Frontal cortex (tissue), 4 donors: ENCODE measurements around the gene THAP4. TPM values are rescaled to one million over a fixed set of nuclear protein-coding genes. Genes with fewer than 3 reads are reported as not detected.
A peak's percentile ranks its signal among the peaks of the same experiment; 100 is the strongest.
"Not testable (repeated sequence)": the region's sequence is repeated elsewhere in the genome, so short reads cannot be mapped to it uniquely, and the experiment has no call there.

Experiments
- DNase-seq, 2 donors: peaks; one replicate each; pipeline ENCODE4 v3.0.0; 2012; ENCODE audit warnings: low spot score in 2 of 2
- FAIRE-seq: peaks from 2 replicates; lab custom pipeline; 2012; peaks lifted over from hg19 to GRCh38; lab: Jason Lieb, UNC
- total RNA-seq: library from RNA; depleted of rRNA; stranded (reverse); fragments of >200 nt; gene quantifications from one replicate; pipeline ENCODE4 v1.2.3, GENCODE V29; 2014
- donor health status: control.
- donor health status: control.
- donor health status: control.

The THAP4 gene
- total RNA-seq, 1 donor from 2014 or later: 23.6 TPM

DNA sequence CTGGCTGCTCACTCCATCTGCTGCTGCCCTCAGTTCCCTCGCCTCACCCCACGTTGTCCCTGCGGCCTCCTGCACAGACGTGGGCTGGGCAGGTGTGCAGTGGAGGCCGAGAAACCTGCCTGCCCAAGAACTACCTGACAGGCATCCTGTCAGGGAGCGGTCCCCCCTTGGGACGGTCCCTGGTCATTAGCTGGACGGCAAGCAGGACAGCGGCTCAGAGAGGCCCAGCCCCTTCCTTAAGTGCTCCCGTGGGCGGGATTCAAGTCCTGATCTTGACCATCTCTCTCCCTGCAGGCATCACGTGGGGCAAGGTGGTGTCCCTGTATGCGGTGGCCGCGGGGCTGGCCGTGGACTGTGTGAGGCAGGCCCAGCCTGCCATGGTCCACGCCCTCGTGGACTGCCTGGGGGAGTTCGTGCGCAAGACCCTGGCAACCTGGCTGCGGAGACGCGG, 67.1 kb downstream of the THAP4 start:
- DNase-seq: no peak
- no peak for FAIRE-seq

DNA sequence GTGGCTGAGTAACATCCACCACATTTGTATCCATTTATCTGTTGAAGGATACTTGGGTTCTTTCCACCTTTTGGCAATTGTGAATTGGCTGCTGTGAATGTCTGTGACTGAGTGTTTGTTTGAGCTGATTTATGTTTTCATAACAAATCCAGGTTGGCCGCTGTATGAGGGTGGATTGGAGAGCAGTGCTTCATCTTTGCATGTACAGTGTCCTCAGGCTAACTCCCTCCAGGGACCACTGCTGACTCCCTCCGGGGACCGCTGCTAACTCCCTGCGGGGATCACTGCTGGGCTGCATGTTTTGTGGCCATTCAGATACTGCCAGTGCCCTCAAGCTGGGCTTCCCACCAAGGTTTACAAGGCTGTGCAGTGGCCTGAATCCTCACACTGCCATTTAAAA, 68.2 kb downstream of the THAP4 start:
- FAIRE-seq (no peak), DNase-seq (no peak)

DNA sequence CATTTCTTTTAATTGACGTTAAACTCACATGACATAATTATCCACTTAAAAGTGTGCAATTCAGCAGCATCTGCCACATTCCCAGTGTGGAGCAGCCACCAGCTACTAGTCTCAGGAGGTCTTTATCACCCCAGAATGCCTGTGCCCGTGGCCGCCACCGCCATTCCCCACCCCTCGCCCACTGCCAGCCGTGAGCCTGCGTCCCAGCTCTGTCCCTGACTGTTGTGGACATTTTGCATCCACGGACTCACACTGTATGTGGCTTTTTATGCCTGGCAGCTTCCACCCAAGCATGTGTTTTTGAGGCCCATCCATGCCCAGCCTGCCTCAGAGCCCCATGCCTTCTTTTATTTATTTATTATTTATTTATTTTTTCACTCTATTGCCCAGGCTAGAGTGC, 69.2 kb downstream of the THAP4 start:
- DNase-seq (no peak), FAIRE-seq (no peak)

DNA sequence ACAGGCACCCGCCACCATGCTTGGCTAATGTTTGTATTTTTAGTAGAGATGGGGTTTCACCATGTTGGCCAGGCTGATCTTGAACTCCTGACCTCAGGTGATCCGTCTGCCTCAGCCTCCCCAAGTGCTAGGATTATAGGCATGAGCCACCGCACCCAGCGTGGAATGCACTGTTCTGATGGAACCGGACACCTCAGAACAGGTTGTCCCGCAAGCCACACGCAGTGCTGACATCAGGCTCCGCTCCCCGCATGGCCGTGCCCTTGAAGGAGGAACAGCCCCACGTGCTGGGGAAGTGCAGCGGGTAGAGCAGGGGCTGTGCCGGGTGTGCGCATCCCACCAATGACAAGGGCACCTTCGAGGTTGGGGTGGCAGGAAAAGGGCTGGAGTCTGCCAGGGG, 69.7 kb downstream of the THAP4 start:
- DNase-seq, FAIRE-seq: not testable (repeated sequence)

DNA sequence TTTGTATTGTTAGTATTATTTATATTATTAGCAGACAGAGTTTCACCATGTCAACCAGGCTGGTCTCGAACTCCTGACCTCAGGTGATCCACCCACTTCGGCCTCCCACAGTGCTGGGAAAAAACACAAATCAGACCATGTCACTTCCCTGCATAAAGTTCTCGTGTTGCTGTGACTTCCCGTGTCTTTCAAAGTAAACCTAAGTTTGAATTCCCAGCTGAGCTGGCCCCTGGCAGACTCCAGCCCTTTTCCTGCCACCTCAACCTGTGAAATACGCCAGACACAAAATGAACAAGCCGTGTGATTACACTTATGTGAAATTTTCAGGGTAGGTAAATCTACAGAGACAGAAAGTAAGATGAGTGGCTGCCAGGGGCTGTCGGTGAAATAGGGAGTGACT, 70.5 kb downstream of the THAP4 start:
- DNase-seq: no peak
- FAIRE-seq: no peak

DNA sequence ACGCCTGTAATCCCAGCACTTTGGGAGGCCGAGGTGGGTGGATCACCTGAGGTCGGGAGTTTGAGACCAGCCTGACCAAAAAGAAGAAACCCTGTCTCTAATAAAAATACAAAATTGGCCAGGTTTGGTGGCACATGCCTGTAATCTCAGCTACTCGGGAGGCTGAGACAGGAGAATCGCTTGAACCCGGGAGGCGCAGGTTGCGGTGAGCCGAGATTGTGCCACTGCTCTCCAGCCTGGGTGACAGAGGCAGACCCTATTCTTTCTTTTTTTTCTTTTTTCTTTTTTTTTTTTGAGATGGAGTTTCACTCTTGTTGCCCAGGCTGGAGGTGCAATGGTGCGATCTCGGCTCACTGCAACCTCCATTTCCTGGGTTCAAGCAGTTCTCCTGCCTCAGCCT, 70.9 kb downstream of the THAP4 start:
- DNase-seq, FAIRE-seq: not testable (repeated sequence)

DNA sequence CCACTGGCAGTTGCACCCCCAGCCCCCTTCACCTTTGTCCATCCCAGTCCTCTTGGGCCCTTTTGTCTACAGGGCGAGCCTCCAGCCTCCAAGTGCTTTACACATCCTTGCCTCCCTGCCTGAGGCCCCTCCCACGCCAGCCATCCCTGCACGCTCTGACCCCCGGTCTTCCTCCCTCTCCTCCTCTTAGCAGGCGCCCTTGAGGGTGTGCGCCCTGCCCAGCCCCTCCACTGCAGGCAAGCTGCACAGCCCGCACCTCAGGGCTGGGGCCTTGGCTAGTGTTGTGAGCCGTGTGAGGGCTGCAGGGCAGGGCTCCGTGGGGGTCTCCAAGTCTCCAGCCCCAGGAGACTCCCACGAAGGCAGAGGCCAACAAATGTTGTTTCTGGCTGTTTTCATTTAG, 71.5 kb downstream of the THAP4 start:
- no peak for FAIRE-seq
- no peak for DNase-seq

DNA sequence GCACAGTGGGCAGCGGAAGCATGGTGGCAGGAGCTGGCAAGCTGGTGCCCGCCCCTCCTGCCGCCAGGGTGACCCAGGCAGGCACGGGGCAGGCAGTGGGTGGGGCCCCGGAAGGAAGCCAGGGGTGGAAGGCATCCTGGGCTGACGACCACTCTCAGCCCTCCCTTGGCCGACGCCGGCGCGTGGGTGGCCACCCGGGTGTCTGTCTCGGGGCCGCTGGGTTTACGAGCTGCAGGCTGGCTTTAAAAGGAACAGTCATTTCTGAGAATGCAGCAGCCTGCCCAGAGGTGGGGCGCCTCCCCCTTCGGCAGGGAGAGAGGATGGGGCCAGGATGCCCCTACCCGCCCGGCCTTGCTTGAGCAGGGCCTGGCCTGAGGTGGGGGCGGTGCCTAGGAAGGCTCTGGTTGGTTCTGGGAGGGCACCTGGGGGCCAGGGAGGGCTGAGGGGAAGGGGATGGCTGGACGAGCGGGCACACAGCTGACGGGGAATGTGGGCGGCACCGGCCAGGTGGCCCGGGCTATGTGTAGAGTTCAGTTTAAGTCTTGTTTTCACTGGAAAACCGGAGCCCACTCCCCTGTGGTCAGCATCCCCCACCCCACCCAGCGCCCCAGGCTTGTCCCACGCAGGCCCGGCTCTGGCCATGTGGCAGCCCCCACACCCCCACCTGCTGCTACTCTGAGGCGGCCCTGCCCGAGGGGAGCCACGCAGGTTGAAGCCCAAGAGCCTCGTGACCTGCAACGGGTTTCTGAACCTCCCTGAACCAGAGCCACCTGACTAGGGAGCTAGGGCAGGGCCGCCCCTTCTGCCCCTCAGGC, 72.2 kb downstream of the THAP4 start:
- FAIRE-seq: no peak
- no peak for DNase-seq

DNA sequence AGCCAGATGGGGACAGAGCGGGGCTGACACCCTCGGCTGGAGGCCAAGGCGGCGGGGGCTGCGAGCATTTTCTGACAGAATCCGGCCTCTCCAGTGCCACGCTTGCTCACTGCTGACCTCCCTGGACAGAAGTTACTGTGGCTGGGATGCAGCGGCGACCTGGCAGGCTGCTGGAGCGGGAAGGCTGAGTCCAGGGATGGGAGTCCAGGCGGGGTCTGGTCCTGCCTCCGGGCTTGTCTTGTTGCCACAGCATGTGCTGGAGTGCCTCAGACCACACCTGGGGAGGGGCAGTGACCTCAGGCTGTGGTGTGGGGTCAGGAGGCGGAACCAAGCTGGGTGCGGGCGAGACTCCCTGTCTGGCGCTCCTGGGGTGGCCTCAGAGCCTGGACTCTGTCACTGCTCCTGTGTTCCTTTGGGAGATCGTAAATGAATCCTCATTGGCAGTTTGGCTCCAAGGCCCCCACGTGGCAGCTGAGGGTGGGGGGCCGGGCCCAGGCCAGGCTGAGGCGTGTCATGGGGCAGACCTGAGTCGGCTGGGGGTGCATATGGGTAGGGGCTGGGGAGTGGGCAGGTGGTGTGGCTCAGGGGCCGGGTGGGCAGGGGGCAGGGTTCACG, 72.9 kb downstream of the THAP4 start:
- DNase-seq (no peak), FAIRE-seq (no peak)

DNA sequence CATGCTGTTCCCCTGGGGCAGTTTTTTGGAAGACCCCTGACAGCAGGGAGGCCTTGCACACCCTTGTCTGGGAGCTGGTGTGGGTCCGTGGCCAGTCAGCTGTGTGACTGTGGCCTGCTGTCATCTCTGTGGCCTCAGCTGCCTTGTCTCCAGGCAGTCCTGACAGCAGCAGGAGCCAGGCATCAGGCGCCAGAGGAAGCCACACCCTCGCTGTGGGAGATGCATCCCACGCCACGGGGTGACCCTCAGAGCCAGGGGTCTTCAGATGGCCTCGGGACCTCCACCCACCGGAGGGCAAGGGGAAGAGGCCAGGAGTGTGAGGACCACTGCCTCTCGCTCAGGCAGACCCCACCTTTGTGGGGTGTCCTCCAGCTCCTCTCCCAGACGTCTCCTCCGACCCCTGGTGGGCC, 73.4 kb downstream of the THAP4 start:
- FAIRE-seq: no peak
- DNase-seq: no peak

DNA sequence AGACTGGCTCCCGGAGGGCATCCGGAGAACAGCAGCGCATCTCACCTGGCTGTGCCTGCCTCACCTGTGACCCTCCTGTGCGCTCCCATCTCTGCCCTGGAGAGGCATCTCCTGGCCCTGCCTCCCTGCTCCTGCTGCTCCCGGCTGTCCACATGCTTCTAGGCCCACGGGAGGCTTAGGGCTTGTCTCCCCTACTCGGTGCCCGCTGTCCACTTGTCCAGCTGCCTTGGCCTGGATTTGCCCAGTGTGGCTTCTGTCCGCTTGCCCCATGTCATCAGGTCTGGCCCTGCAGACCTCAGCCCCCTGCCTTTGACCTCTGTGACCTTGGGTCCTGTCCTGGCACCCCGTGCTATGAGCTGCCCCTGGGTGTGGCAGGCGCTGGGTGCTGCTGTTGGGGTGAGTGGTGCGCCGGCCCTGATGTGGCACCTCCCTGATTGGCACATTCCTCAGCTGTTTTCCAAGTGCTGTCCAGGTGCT, 73.9 kb downstream of the THAP4 start:
- DNase-seq (no peak), FAIRE-seq (no peak)

DNA sequence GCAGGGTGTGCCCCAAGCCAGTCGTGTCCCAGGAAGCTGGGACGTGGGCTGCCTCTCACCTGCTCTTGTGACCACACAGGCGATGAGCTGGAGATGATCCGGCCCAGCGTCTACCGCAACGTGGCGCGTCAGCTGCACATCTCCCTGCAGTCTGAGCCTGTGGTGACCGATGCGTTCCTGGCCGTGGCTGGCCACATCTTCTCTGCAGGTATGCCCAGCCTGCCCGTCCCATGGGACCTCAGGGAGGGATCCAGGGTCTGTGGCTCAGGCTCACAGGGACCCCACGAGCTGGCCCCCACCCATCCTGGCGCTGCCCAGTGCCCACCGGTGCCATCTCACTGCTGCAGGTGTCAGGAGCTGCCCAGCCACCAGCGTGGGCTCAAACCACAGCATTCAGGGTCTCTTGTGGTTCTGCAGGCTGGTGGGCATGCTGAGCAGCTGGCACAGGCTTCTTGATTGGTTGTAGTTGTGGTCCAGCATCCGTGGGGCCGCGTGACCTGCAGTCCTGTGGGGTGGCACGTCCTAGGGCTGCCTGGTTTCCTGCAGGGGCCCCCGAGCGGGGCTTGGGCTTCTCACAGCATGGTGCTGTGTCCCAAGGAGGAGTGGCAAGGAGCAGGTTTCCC, 74.6 kb downstream of the THAP4 start:
- DNase-seq (no peak), FAIRE-seq (no peak)

DNA sequence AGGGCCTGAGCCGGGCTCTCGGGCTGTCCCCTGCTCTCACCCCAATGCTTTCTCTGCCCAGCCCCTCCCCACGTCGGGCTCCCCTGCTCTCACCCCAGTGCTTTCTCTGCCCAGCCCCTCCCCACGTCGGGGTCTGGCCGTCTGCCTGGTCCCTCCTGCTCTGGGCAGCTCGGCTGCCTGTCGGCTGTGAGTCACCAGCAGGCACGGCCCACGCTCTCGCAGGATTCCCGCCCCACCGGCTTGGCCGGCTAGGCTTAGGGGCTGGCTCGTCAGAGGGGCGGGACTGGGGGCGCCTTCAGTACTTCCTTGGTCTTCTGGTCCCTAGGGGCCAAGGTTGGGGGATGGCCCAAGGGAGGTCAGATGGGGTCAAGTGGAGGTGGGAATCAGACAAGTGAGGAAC, 75.1 kb downstream of the THAP4 start:
- FAIRE-seq (no peak), DNase-seq (peak; percentile 78 to 85)

DNA sequence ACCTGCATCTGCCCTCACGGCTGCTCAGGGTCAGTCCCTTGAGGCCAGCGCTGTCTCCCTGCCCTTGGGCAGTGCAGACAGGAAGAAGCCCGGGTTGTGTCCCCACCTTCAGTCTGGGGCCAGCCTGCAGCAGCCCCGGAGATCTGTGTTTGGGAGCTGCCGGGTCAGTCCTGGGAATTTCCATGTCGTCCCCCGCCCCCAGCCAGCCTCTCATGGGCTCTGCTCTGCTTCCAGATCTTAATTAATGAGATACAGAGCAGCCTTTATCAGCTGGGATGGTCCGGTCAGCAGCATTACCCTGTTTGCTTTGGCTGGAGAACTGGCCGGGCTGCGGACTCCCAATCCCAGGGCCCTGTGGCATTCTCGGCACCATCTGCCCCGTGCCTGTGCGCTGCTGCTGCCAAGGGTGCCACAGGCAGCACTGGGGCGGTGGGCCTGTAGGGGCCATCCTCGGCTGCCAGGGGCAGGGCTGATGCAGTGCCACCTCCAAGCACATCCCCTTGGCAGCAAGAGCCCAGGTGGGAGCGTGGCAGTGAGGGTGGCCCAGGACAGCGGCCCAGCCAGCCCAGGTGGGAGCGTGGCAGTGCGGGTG, 76.0 kb downstream of the THAP4 start:
- DNase-seq: peak in 1 of 2 donors; percentile 60
- FAIRE-seq: no peak

DNA sequence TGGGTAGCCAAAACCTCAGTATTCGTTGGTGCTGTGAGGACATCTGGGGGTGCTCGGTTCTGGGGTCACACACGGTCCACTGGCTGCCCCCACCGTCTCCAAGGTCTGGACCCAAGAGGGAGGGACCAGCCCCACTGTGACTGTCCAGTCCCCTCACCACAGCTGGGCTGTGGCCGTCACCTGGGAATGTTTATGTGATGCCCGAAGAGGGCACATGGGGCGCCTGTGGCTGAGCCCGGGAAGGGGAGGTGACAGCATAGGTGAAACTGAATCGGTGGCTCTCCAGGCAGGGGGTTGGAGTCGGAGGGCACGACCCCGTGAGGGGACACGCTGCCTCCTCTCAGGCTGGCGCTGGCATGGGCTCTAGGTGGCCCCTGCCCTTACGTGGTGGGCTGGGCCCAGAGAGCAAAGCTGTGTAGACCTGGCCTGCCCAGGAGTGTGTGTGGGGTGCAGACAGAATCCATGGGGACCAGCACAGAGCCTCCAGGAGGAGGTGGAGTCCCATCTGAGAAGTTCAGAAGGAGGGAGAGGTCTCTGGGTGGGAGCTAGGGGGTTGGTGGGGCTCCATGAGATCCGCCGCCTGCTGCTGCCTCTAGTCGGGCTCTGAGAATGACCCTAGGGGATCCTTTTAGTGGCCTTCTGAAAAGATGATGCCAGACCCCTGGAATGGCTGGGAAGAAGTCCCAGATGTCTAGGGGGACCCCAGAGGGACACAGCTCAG, 76.6 kb downstream of the THAP4 start:
- no peak for DNase-seq
- no peak for FAIRE-seq

DNA sequence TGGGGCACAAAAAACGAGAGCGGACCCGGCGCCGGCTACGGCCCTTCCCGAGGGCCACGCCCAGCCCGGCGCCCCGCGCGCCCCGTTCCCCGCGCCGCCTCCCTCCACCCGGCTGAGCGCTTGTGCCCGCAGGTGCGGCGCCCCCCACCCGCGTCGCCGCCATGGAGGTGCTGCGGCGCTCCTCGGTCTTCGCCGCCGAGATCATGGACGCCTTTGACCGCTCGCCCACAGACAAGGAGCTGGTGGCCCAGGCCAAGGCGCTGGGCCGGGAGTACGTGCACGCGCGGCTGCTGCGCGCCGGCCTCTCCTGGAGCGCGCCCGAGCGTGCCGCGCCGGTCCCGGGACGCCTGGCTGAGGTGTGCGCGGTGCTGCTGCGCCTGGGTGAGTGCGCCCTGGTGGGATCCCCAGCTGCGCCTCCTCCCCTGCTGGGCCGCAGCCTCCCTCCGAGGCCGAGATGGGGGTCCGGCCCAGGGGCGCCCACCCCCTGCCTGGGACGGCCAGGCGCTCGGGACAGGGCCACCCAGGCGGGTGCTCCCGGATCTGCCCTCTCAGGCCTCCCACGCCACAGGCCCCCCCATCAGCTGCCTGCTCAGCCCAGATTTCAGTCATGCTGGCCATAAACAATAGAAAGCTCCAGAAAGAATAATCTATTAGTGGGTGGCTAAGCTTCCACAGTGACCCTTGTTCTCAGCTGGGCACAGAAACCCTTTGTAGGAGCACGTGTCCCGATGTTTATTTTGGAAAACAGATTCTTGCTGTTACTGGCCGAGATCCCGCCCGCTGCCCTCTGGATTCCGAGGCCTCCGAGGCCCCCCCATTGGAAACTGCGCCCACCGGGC, 77.4 kb downstream of the THAP4 start:
- FAIRE-seq (no peak), DNase-seq (peak; percentile 82 to 90)

DNA sequence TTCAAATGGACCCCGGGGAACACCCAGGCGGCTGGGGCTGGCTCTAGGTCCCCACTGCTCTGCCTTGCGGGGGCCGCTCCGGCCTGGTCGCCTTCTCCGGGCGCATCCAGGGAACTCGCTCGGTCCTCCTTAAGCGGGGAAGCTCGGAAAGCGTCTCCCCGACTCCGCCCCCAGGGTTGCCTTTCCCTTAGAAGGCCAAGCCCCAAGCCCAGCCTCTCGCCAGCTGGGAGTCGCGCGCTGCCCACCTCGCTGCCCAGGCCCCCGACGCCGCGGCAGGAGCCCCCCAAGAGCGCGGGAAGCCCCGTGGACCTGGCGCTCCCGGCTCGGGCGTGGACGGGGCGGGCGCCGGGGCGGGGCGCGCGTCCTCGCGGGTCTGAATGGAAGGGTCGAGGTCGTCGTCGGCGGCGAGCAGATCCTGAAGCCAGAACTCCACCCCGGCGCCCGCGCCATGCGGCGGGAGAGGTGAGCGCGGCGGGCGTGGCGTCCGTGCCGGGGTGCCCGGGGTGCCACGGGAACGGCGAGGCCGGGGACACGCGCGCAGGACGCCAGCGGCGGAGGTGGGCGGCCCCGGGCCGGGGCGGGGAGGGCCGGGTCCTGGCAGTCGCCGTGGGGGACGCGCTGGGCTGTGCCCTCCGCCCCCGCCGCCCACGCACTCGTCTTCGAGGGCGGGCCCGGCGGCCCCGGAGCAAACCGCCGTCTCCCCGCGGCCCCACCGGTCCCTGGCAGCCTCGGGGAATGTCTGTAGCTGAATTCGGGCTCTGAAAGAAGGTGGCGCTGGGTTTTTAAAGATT, 78.2 kb downstream of the THAP4 start, which contains the start of gene BOK:
Gene BOK, plus strand, starts transcription at position 214 of the 791 bp plus-strand sequence. CDS start 739 bp downstream, outside the sequence.
- FAIRE-seq (no peak), DNase-seq (peak; percentile 62 to 73)

DNA sequence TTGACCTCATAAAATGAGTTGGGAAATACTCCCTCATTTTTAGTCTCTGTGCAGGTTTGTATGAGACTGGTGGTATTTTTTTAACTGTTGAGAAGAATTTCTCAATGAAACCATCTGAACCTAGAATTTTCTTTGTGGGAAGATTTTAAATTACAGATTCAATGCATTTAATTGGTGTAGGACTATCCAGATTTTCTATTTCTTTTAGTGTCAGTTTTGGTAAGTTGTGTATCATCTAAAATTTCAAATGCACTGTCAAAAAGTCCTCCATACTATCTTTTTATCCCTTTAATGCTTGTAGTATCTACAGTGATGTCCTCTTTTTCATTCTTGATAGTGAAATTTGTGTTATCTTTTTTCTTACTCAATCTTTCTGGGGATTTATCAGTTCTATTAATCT, 80.2 kb downstream of the THAP4 start:
- FAIRE-seq (no peak), DNase-seq (no peak)
